HL-60 (cell line): ENCODE measurements around the gene INHBE.

Experiments
- DNase-seq, 2 experiments: peaks; one replicate each; pipeline ENCODE4 v3.0.0-alpha.2; 2010 to 2020; ENCODE audit warnings: low read depth in 1 of 2, low spot score in 1 of 2
- H3K27ac ChIP-seq: fragments of 250-450 bp; sonication (Bioruptor Pico); replicated peaks from 2 replicates; pipeline ENCODE4 v1.5.1; 2020; ENCODE audit warnings: mild to moderate bottlenecking, moderate library complexity
- H3K27me3 ChIP-seq: fragments of 250-450 bp; sonication (Bioruptor Pico); 2 replicates; pipeline ENCODE4 v1.5.1; 2021; ENCODE audit warnings: mild to moderate bottlenecking, moderate library complexity; ENCODE audit not compliant: insufficient read depth, poor library complexity, severe bottlenecking
- H3K4me3 ChIP-seq: replicated peaks from 2 replicates; pipeline ENCODE4 v1.5.1; 2011; ENCODE audit warnings: mild to moderate bottlenecking, control low read depth, low read length; ENCODE audit not compliant: insufficient read depth
- CTCF ChIP-seq: IDR thresholded peaks from one replicate; pipeline ENCODE4 v1.5.1; 2011; ENCODE audit warnings: low read length, control low read depth, inconsistent platforms; ENCODE audit not compliant: insufficient read depth
- GABPA ChIP-seq: IDR thresholded peaks from 2 replicates; pipeline ENCODE4 v1.6.1; 2012; ENCODE audit warnings: low read depth
- POLR2AphosphoS5 ChIP-seq: IDR thresholded peaks from 2 replicates; pipeline ENCODE4 v1.6.1; 2012; ENCODE audit warnings: low read depth
- REST ChIP-seq: IDR thresholded peaks from 2 replicates; pipeline ENCODE4 v1.6.1; 2012; ENCODE audit warnings: low read depth; ENCODE audit not compliant: insufficient replicate concordance
- SPI1 ChIP-seq: IDR thresholded peaks from 2 replicates; pipeline ENCODE4 v1.6.1; 2012; ENCODE audit warnings: low read depth, mild to moderate bottlenecking, borderline replicate concordance

INHBE gene

GRCh38 chr12:57433370-57433769 is 21.7 kb upstream of the INHBE start:
- Histone ChIP-seq H3K4me3 (no peak overlapping the region), H3K27me3 (no peaks in the 10 kb centered on the region), H3K27ac (no peak overlapping the region)
- TF ChIP-seq SPI1 (no peak), CTCF (no peak), POLR2AphosphoS5 (no peak), GABPA (no peak)
- DNase-seq, result no peak

- no peak for DNase-seq
- H3K4me3 ChIP-seq, result no peak within 1 kb of the TSS
- no peaks in the 10 kb centered on the region for H3K27me3 ChIP-seq
- H3K27ac ChIP-seq, result no peak within 1 kb of the TSS
- TF ChIP-seq REST (no peak), SPI1 (no peak), POLR2AphosphoS5 (no peak), CTCF (no peak), GABPA (no peak)
These were observed 20.4 kb upstream of the INHBE start, which contains the start of gene INHBC for GRCh38 chr12:57434517-57435223. Gene INHBC (plus strand): TSS chr12:57434784. CDS start chr12:57434887, 103 bp downstream.

DNA sequence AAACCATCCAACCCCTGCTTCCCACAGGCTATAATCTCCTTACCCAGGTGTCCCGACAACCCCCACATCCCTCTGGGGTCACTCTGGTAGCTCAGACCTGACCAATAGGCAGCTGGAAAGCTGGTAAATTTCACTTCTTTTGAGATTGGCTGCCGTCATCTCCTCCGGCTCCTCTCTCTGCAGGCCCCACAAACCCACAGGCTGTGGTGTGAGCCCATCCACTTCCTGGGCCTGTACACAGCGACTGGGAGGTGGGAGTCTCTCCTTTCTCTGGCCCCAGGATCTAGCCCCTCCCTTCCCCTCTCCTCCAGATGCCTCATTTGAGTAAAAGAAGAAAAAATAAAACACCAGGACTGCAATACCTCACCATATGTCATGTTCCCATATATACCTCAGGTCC is 19.8 kb upstream of the INHBE start:
- TF ChIP-seq REST, result no peak
- no peak for TF ChIP-seq POLR2AphosphoS5
- no peak for TF ChIP-seq CTCF
- TF ChIP-seq GABPA, result no peak
- TF ChIP-seq SPI1, result no peak
- Histone ChIP-seq H3K27me3 (no peaks in the 10 kb centered on the region), H3K4me3 (no peak overlapping the region), H3K27ac (no peak overlapping the region)
- peak in 1 of 2 experiments; percentile 44 for DNase-seq

DNA sequence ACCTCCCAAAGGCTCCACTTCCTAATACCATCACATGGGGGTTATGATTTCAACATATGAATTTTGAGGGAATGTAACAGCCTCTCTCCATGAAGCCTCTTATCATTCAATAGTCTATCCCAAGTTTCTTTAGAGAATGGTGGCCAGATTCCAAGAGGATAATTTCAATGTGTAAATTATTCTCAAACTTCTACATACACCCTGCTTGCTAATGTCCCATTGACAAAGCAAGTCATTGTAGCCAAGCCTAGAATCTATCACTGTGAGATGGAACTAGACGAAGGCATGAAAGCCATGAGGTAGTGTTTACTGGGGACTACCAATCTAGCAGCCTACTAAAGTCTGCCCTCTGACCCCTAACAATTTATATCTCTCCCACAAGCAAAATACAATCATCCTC is 16.7 kb upstream of the INHBE start:
- DNase-seq, result no peak
- Histone ChIP-seq H3K27ac (no peak overlapping the region), H3K27me3 (no peaks in the 10 kb centered on the region), H3K4me3 (no peak overlapping the region)
- TF ChIP-seq REST, result no peak
- TF ChIP-seq CTCF, result no peak
- no peak for TF ChIP-seq POLR2AphosphoS5
- TF ChIP-seq GABPA, result no peak
- TF ChIP-seq SPI1, result no peak
